T-helper 1 cell treated with Interleukin-12 subunit alpha and Interleukin-12 subunit beta and Interleukin-4 antibody, amounts not matched to agents 30 ng/mL and 1 ng/mL, for 36 hours (primary cell): Measurements from ENCODE around the gene TRNAU1AP. TPM values are rescaled to one million over a fixed set of nuclear protein-coding genes. Genes with fewer than 3 reads are reported as not detected.

ENCODE experiments used
- intact Hi-C: fragments of 100-400 bp; cut with micrococcal nuclease; formaldehyde crosslinking; loops from one replicate; pipeline ENCODE4 v1.15.1; 2024
- total RNA-seq: library from RNA; stranded (reverse); gene quantifications from 2 replicates; pipeline ENCODE4 v1.2.3, GENCODE V29; 2022

Gene TRNAU1AP
- total RNA-seq, 1 donor from 2014 or later = 54.3 TPM

- intact Hi-C loops = loop anchor here (1.0 to 5.0 kb wide), 5 partner anchors 21 to 355 kb away; no protein-coding TSS in a partner anchor
Observed at GRCh38 chr1:28602536-28603439, 49.9 kb downstream of the TRNAU1AP start.

- intact Hi-C loops = loop anchor here (5.0 kb wide), 1 partner anchor 357 kb away; no protein-coding TSS in a partner anchor
Observed at GRCh38 chr1:28604411-28604810, 51.5 kb downstream of the TRNAU1AP start.

- intact Hi-C loops = loop anchor here (5.0 kb wide), 1 partner anchor 358 kb away; no protein-coding TSS in a partner anchor
Observed at GRCh38 chr1:28604962-28605361, 52.1 kb downstream of the TRNAU1AP start.

- intact Hi-C loops = no loop called here
Observed at GRCh38 chr1:28606771-28607170, 53.9 kb downstream of the TRNAU1AP start.

- intact Hi-C loops = no loop called here
Observed at GRCh38 chr1:28613175-28613574, 60.3 kb downstream of the TRNAU1AP start.

Other genes starting within 250 kb of the TRNAU1AP start
- 18.0 and 19.6 TPM in 2 replicates for gene MED18, start 224.0 kb upstream of the TRNAU1AP start, total RNA-seq
- 31.8 and 33.9 TPM in 2 replicates for gene PHACTR4, start 183.3 kb upstream of the TRNAU1AP start, total RNA-seq
- 55.8 and 58.3 TPM in 2 replicates for gene RCC1, start 47.0 kb upstream of the TRNAU1AP start, total RNA-seq
- not detected in 2 replicates for gene RAB42, start 39.2 kb downstream of the TRNAU1AP start, total RNA-seq
- gene TAF12, start 90.0 kb downstream of the TRNAU1AP start, total RNA-seq = 32.6 and 37.4 TPM in 2 replicates
- gene RNU11, start 95.5 kb downstream of the TRNAU1AP start, total RNA-seq = not detected in 2 replicates
- gene GMEB1, start 115.7 kb downstream of the TRNAU1AP start, total RNA-seq = 28.2 and 29.4 TPM in 2 replicates
- 76.4 and 86.2 TPM in 2 replicates for gene YTHDF2, start 183.9 kb downstream of the TRNAU1AP start, total RNA-seq